ENCODE results near the gene HPCAL4. TPM values are rescaled to one million over a fixed set of nuclear protein-coding genes. Genes with fewer than 3 reads are reported as not detected.
A peak's percentile ranks its signal among the peaks of the same experiment; 100 is the strongest.

The HPCAL4 gene
- total and polyA plus RNA-seq, 11 donors: 0.12 to 1.2 (median 0.46) TPM

GRCh38 chr1:39631361-39632322, 59.6 kb downstream of the HPCAL4 start:
- Histone ChIP-seq H3K4me1 (peaks cover 0 to 59% (median 12%) of the 10 kb centered on the region in 12 donors), H3K36me3 (peaks cover 0 to 59% (median 21%) of the 10 kb centered on the region in 9 donors), H3K27me3 (no peaks in the 10 kb centered on the region), H3K4me3 (peak overlapping the region in 10 of 12 donors; percentile 20 to 96 (median 76)), H3K9me3 (no peaks in the 10 kb centered on the region), H3K27ac (peak overlapping the region in 11 of 12 donors; percentile 24 to 97 (median 77))
- 69 to 75% (median 74%) methylated on average over 15 to 16 of the region's 16 CpGs for WGBS, 4 donors
- intact Hi-C loops (cut with DNase I): no loop called here
- no peak for DNase-seq
- TF ChIP-seq POLR2A (IDR thresholded peaks at IDR 0.05): no peak
- no peak for TF ChIP-seq CTCF (IDR thresholded peaks at IDR 0.05)
- ATAC-seq: peak in 1 of 4 donors; percentile 1

GRCh38 chr1:39628807-39629350, 62.4 kb downstream of the HPCAL4 start:
- TF ChIP-seq CTCF (IDR thresholded peaks at IDR 0.05) (no peak), POLR2A (IDR thresholded peaks at IDR 0.05) (no peak)
- no peaks in the 10 kb centered on the region for H3K9me3 ChIP-seq
- peaks cover 0 to 75% (median 32%) of the 10 kb centered on the region in 12 donors for H3K4me1 ChIP-seq
- 95 to 97% (median 97%) methylated on average over 11 of the region's 11 CpGs for WGBS, 4 donors
- DNase-seq: no peak
- H3K36me3 ChIP-seq: peaks cover 0 to 64% (median 21%) of the 10 kb centered on the region in 9 donors
- intact Hi-C loops (cut with DNase I): no loop called here
- H3K4me3 ChIP-seq: no peak overlapping the region
- ATAC-seq: no peak
- H3K27ac ChIP-seq: no peak overlapping the region
- no peaks in the 10 kb centered on the region for H3K27me3 ChIP-seq

Other genes with a start within 250 kb of the HPCAL4 start
- gene BMP8A, start 199.8 kb downstream of the HPCAL4 start, total RNA-seq: 1 to 10 TPM in 3 of 9 donors, under 1 TPM in 5, not detected in 1; 0.22 to 2.4 (median 0.78) TPM
- under 1 TPM in 1 of 2 donors, not detected in 1; 0.43 TPM for gene BMP8A, start 199.8 kb downstream of the HPCAL4 start, polyA plus RNA-seq
- gene PABPC4, start 114.6 kb downstream of the HPCAL4 start, total RNA-seq: 100 to 1,000 TPM; 193 to 283 (median 236) TPM
- gene PABPC4, start 114.6 kb downstream of the HPCAL4 start, polyA plus RNA-seq: 100 to 1,000 TPM; 146 to 190 TPM
- 10 to 100 TPM in 7 of 9 donors, 1 to 10 TPM in 2; 7.0 to 35.2 (median 18.8) TPM for gene HEYL, start 51.8 kb downstream of the HPCAL4 start, total RNA-seq
- 10 to 100 TPM; 10.6 to 23.3 TPM for gene HEYL, start 51.8 kb downstream of the HPCAL4 start, polyA plus RNA-seq
- gene NT5C1A, start 19.3 kb downstream of the HPCAL4 start, total RNA-seq: 10 to 100 TPM in 8 of 9 donors, 1 to 10 TPM in 1; 3.3 to 46.6 (median 23.8) TPM
- gene NT5C1A, start 19.3 kb downstream of the HPCAL4 start, polyA plus RNA-seq: 1 to 10 TPM; 2.0 to 2.2 TPM
- gene PPIE, start 47.4 kb upstream of the HPCAL4 start, total RNA-seq: 10 to 100 TPM; 22.2 to 33.3 (median 27.9) TPM
- gene PPIE, start 47.4 kb upstream of the HPCAL4 start, polyA plus RNA-seq: 10 to 100 TPM; 33.7 to 45.3 TPM
- gene OXCT2, start 79.9 kb upstream of the HPCAL4 start, total RNA-seq: 1 to 10 TPM in 8 of 9 donors, under 1 TPM in 1; 0.75 to 7.5 (median 2.7) TPM
- gene OXCT2, start 79.9 kb upstream of the HPCAL4 start, polyA plus RNA-seq: 1 to 10 TPM; 1.3 to 5.0 TPM
- under 1 TPM; 0.19 to 0.68 (median 0.53) TPM for gene BMP8B, start 97.4 kb upstream of the HPCAL4 start, total RNA-seq
- under 1 TPM; 0.08 to 0.19 TPM for gene BMP8B, start 97.4 kb upstream of the HPCAL4 start, polyA plus RNA-seq
- 10 to 100 TPM; 15.0 to 19.0 (median 17.2) TPM for gene TRIT1, start 192.1 kb upstream of the HPCAL4 start, total RNA-seq
- gene TRIT1, start 192.1 kb upstream of the HPCAL4 start, polyA plus RNA-seq: 10 to 100 TPM; 13.6 to 14.0 TPM
- 1 to 10 TPM in 3 of 9 donors, under 1 TPM in 6; 0.27 to 3.0 (median 0.75) TPM for gene MYCL, start 210.5 kb upstream of the HPCAL4 start, total RNA-seq
- gene MYCL, start 210.5 kb upstream of the HPCAL4 start, polyA plus RNA-seq: under 1 TPM; 0.15 to 0.53 TPM